ENCODE measurements around the gene NEK10. TPM values are rescaled to one million over a fixed set of nuclear protein-coding genes. Genes with fewer than 3 reads are reported as not detected.
"Not testable (repeated sequence)": the region's sequence is repeated elsewhere in the genome, so short reads cannot be mapped to it uniquely, and the experiment has no call there.

The NEK10 gene
- total RNA-seq, 4 donors from 2014 or later: 0.65 to 2.6 (median 1.2) TPM

- TF ChIP-seq, protein P1, sequence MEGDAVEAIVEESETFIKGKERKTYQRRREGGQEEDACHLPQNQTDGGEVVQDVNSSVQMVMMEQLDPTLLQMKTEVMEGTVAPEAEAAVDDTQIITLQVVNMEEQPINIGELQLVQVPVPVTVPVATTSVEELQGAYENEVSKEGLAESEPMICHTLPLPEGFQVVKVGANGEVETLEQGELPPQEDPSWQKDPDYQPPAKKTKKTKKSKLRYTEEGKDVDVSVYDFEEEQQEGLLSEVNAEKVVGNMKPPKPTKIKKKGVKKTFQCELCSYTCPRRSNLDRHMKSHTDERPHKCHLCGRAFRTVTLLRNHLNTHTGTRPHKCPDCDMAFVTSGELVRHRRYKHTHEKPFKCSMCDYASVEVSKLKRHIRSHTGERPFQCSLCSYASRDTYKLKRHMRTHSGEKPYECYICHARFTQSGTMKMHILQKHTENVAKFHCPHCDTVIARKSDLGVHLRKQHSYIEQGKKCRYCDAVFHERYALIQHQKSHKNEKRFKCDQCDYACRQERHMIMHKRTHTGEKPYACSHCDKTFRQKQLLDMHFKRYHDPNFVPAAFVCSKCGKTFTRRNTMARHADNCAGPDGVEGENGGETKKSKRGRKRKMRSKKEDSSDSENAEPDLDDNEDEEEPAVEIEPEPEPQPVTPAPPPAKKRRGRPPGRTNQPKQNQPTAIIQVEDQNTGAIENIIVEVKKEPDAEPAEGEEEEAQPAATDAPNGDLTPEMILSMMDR (IDR thresholded peaks at IDR 0.05): no peak
- ATAC-seq (ENCODE audit: low FRiP score) (no peak), DNase-seq (ENCODE audit: low spot score) (no peak)
Measured at GRCh38 chr3:27315003-27315402, 54.2 kb downstream of the NEK10 start.

- TF ChIP-seq, protein P1 (IDR thresholded peaks at IDR 0.05): peak in 1 of 3 donors; percentile 68
- no peak for DNase-seq (ENCODE audit: low spot score)
- no peak for ATAC-seq (ENCODE audit: low FRiP score)
Measured at GRCh38 chr3:27312044-27312668, 57.0 kb downstream of the NEK10 start.

DNA sequence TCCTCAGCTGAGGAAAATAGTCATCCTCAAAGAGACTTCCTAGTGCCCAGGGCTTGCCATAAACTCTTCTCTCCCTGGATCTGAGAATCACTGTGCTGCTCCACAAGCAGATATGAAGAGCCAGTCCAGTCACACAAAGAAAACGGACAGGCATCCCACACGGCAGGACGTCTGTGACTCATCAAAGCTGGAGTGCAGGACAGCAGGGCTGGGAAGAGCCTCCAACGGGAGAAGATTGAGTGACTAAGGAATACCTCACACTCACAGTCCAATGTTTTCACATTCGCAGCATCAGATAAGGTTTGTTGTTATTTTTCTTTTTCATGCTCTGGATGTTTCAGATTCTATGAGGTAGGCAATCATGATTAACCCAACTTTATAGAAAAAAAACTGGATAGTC is 57.8 kb downstream of the NEK10 start:
- no peak for DNase-seq (ENCODE audit: low spot score)
- TF ChIP-seq, protein P1 (IDR thresholded peaks at IDR 0.05): no peak
- ATAC-seq (ENCODE audit: low FRiP score): no peak

DNA sequence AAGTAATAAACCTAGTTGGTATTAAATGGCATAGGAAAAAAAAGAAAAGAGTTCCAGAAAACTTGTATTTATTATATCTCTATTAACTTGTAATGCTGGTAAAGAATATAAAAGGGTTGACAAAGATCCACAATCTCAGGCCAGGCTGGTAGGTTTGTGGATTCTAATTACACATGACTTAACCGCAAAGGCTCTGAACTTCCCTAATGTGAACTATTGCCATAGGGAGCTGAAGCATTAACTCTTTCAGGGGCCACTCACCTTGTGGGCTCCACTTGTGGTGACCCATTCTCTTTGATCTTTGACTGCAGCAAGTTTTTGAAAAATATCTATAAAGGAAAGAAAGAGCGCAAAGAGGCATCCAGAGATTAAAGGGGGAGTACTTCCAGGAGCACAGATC is 58.5 kb downstream of the NEK10 start:
- TF ChIP-seq, protein P1 (IDR thresholded peaks at IDR 0.05): no peak
- ATAC-seq (ENCODE audit: low FRiP score): no peak
- no peak for DNase-seq (ENCODE audit: low spot score)

- TF ChIP-seq, protein P1 (IDR thresholded peaks at IDR 0.05): no peak
- DNase-seq (ENCODE audit: low spot score) (no peak), ATAC-seq (ENCODE audit: low FRiP score) (no peak)
Measured at GRCh38 chr3:27307566-27307965, 61.6 kb downstream of the NEK10 start.

DNA sequence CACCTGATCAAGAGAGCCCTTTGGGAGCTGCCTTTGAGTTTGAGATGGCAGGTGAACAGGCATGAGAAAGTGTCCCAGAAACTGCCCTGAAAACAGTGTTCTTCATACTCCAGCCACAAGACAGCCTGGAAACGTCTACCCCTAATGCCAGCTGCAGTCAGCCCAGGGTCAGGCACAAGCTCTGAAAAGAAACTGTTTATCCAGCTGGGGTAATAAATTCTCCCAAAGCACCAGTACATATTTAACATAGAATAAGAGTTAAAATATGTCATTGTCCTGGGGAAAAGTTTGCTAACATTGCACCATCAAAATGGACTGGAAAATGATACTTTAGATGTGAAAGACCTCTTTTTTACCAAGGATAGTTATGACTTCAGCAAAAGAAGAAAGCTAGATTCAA is 66.3 kb downstream of the NEK10 start:
- TF ChIP-seq, protein P1 (IDR thresholded peaks at IDR 0.05): no peak
- DNase-seq (ENCODE audit: low spot score) (no peak), ATAC-seq (ENCODE audit: low FRiP score) (no peak)

DNA sequence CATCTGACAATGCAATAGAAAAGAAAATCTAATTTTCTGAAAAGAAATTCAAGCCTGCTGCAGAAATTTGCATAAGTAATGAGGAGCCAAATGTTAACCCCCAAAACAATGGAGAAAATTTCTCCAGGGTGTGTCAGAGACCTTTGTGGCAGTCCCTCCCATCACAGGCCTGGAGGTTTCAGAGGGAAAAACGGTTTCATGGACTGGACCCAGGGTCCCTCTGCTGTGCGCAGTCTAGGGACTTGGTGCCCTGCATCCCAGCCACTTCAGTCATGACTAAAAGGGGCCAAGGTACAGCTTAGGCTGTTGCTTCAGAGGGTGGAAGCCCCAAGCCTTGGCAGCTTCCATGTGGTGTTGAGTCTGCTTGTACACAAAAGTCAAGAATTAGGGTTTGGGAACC is 70.2 kb downstream of the NEK10 start:
- not testable (repeated sequence) for ATAC-seq (ENCODE audit: low FRiP score); DNase-seq (ENCODE audit: low spot score)
